Activated T-helper 17 cell treated with anti-CD3 and anti-CD28 coated beads, Interleukin-2, amount 50 U/mL, for 72 hours (primary cell): ENCODE results near the gene CEP97. TPM values are rescaled to one million over a fixed set of nuclear protein-coding genes. Genes with fewer than 3 reads are reported as not detected.
A peak's percentile ranks its signal among the peaks of the same experiment; 100 is the strongest.
"Not testable (repeated sequence)": the region's sequence is repeated elsewhere in the genome, so short reads cannot be mapped to it uniquely, and the experiment has no call there.

ENCODE experiments used
- ATAC-seq: fragments of 150-1000 bp; cut with Tn5 transposase; replicated peaks from 2 replicates; pipeline ENCODE4 v1.10.0; 2021; ENCODE audit warnings: mild to moderate bottlenecking, moderate library complexity
- H3K27ac Mint-ChIP-seq: one replicate; pipeline ENCODE4 v1.8.0; 2022; ENCODE audit warnings: mixed read lengths
- H3K27me3 Mint-ChIP-seq: one replicate; pipeline ENCODE4 v1.8.0; 2022; ENCODE audit warnings: mixed read lengths
- H3K36me3 Mint-ChIP-seq: one replicate; pipeline ENCODE4 v1.8.0; 2022; ENCODE audit warnings: low read depth, mild to moderate bottlenecking, mixed read lengths
- H3K4me1 Mint-ChIP-seq: one replicate; pipeline ENCODE4 v1.8.0; 2022; ENCODE audit warnings: mixed read lengths
- H3K4me3 Mint-ChIP-seq: one replicate; pipeline ENCODE4 v1.8.0; 2022; ENCODE audit warnings: mild to moderate bottlenecking, mixed read lengths
- H3K9me3 Mint-ChIP-seq: one replicate; pipeline ENCODE4 v1.8.0; 2022; ENCODE audit warnings: mixed read lengths
- total RNA-seq, 2 donors: library from RNA; stranded (reverse); gene quantifications; one replicate each; pipeline ENCODE4 v1.2.3, GENCODE V29; 2022

CEP97 gene
- total RNA-seq, 2 donors from 2014 or later: 16.9 to 19.0 TPM

- H3K9me3 Mint-ChIP-seq, ATAC-seq, H3K27ac Mint-ChIP-seq, H3K27me3 Mint-ChIP-seq, H3K4me3 Mint-ChIP-seq, H3K36me3 Mint-ChIP-seq: not testable (repeated sequence)
- H3K4me1 Mint-ChIP-seq: peaks cover 17% of the 10 kb centered on the region
These were observed 32.4 kb upstream of the CEP97 start for GRCh38 chr3:101691685-101692671.

GRCh38 chr3:101693540-101693939 is 30.9 kb upstream of the CEP97 start:
- H3K4me3 Mint-ChIP-seq: not testable (repeated sequence)

GRCh38 chr3:101694836-101695235 is 29.6 kb upstream of the CEP97 start:
- not testable (repeated sequence) for H3K27me3 Mint-ChIP-seq, H3K9me3 Mint-ChIP-seq, H3K27ac Mint-ChIP-seq, ATAC-seq, H3K4me1 Mint-ChIP-seq, H3K36me3 Mint-ChIP-seq, H3K4me3 Mint-ChIP-seq

More at GRCh38 chr3:101693540-101693939, 30.9 kb upstream of the CEP97 start:
- peak; percentile 85 for ATAC-seq
- not testable (repeated sequence) for H3K27ac Mint-ChIP-seq, H3K27me3 Mint-ChIP-seq, H3K9me3 Mint-ChIP-seq, H3K36me3 Mint-ChIP-seq
- H3K4me1 Mint-ChIP-seq: peaks cover 13% of the 10 kb centered on the region

GRCh38 chr3:101695779-101696372 is 28.5 kb upstream of the CEP97 start:
- no peak overlapping the region for H3K27ac Mint-ChIP-seq
- H3K9me3 Mint-ChIP-seq: no peaks in the 10 kb centered on the region
- H3K27me3 Mint-ChIP-seq: no peaks in the 10 kb centered on the region
- ATAC-seq: no peak
- peaks cover 3% of the 10 kb centered on the region for H3K4me1 Mint-ChIP-seq
- no peak overlapping the region for H3K4me3 Mint-ChIP-seq
- no peaks in the 10 kb centered on the region for H3K36me3 Mint-ChIP-seq

- no peaks in the 10 kb centered on the region for H3K4me1 Mint-ChIP-seq
- H3K9me3 Mint-ChIP-seq: no peaks in the 10 kb centered on the region
- ATAC-seq: no peak
- no peaks in the 10 kb centered on the region for H3K36me3 Mint-ChIP-seq
- H3K27ac Mint-ChIP-seq: no peak overlapping the region
- no peaks in the 10 kb centered on the region for H3K27me3 Mint-ChIP-seq
- no peak overlapping the region for H3K4me3 Mint-ChIP-seq
These were observed 22.4 kb upstream of the CEP97 start for GRCh38 chr3:101701696-101702634.

- no peak overlapping the region for H3K4me3 Mint-ChIP-seq
- ATAC-seq: no peak
- no peaks in the 10 kb centered on the region for H3K4me1 Mint-ChIP-seq
- H3K27ac Mint-ChIP-seq: no peak overlapping the region
- no peaks in the 10 kb centered on the region for H3K36me3 Mint-ChIP-seq
- H3K9me3 Mint-ChIP-seq: no peaks in the 10 kb centered on the region
- H3K27me3 Mint-ChIP-seq: no peaks in the 10 kb centered on the region
These were observed 21.7 kb upstream of the CEP97 start for GRCh38 chr3:101702726-101703125.

GRCh38 chr3:101703169-101703568 is 21.2 kb upstream of the CEP97 start:
- Mint-ChIP-seq H3K4me3 (no peak overlapping the region), H3K27me3 (no peaks in the 10 kb centered on the region), H3K4me1 (no peaks in the 10 kb centered on the region), H3K9me3 (no peaks in the 10 kb centered on the region), H3K27ac (no peak overlapping the region), H3K36me3 (no peaks in the 10 kb centered on the region)
- ATAC-seq: no peak

- not testable (repeated sequence) for H3K4me1 Mint-ChIP-seq, H3K27me3 Mint-ChIP-seq, H3K4me3 Mint-ChIP-seq, H3K27ac Mint-ChIP-seq, ATAC-seq, H3K9me3 Mint-ChIP-seq, H3K36me3 Mint-ChIP-seq
These were observed 19.8 kb upstream of the CEP97 start for GRCh38 chr3:101704639-101705038.

DNA sequence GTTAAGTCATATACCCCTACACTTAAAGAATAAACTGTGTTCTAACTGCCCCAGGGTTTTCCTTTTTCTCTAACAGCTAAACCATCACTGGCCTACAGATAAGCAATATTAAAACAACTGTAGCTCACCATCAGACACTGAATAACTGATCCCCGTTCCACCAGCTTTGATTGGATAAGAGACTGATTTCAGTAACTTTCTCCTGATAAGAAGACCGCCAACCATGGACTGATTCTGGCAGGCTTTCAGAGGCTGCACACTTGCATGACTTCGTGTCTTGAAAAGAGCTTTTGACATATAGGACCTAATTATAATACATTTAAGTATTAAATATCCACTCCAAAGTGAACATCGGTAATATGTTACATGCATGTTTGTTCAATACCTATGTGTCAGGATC is 15.3 kb upstream of the CEP97 start:
- H3K36me3 Mint-ChIP-seq: no peaks in the 10 kb centered on the region
- no peak overlapping the region for H3K27ac Mint-ChIP-seq
- no peaks in the 10 kb centered on the region for H3K9me3 Mint-ChIP-seq
- H3K4me3 Mint-ChIP-seq: no peak overlapping the region
- no peak for ATAC-seq
- no peaks in the 10 kb centered on the region for H3K27me3 Mint-ChIP-seq
- H3K4me1 Mint-ChIP-seq: no peaks in the 10 kb centered on the region

DNA sequence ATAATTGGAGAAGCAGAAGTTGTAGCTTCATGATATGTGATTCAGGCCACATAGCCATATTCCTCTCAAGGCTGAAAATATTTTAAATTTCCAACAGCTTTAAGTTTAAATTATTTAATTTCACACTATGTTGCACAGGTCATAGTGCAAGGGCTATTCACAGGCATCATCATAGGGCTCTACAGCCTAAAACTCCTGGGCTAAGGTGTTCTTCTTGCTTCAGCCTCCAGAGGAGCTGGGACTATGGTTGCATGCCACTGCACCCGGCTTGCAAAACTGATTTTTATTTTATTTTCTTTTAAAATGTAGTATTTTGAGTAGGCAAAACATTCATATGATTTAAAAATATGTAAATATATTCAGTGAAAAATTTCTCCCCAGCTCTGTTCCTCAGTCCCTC is 6.0 kb upstream of the CEP97 start:
- no peaks in the 10 kb centered on the region for H3K9me3 Mint-ChIP-seq
- no peaks in the 10 kb centered on the region for H3K27me3 Mint-ChIP-seq
- no peaks in the 10 kb centered on the region for H3K36me3 Mint-ChIP-seq
- H3K4me1 Mint-ChIP-seq: peaks cover 19% of the 10 kb centered on the region
- no peak overlapping the region for H3K27ac Mint-ChIP-seq
- no peak for ATAC-seq
- no peak overlapping the region for H3K4me3 Mint-ChIP-seq

DNA sequence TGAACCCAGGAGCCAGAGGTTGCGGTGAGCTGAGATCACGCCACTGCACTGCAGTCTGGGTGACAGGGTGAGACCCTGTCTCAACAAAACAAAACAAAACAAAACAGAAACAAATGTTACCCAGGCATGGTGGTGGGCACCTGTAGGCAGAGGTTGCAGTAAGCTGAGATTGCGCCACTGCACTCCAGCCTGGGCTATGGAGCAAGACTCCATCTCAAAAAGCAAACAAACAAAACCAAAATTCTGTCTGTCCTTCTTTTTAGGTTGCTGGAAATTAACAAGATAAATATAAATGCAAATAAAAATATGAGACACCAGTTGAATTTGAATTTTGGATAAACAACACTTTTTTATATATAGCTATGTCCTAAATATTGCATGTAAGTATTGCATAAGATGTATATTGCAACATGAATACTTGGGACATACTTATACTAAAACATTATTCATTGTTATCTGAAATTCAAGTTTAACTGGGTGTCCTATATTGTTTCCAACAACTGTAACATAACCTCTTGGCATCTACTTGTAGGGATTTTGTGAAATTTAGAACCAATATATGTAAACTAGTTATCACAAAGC is 4.7 kb upstream of the CEP97 start:
- Mint-ChIP-seq H3K27ac (peak overlapping the region; percentile 84), H3K9me3 (no peaks in the 10 kb centered on the region), H3K4me3 (peak overlapping the region; percentile 74), H3K27me3 (no peaks in the 10 kb centered on the region), H3K4me1 (peaks cover 19% of the 10 kb centered on the region), H3K36me3 (peaks cover 6% of the 10 kb centered on the region)
- no peak for ATAC-seq

DNA sequence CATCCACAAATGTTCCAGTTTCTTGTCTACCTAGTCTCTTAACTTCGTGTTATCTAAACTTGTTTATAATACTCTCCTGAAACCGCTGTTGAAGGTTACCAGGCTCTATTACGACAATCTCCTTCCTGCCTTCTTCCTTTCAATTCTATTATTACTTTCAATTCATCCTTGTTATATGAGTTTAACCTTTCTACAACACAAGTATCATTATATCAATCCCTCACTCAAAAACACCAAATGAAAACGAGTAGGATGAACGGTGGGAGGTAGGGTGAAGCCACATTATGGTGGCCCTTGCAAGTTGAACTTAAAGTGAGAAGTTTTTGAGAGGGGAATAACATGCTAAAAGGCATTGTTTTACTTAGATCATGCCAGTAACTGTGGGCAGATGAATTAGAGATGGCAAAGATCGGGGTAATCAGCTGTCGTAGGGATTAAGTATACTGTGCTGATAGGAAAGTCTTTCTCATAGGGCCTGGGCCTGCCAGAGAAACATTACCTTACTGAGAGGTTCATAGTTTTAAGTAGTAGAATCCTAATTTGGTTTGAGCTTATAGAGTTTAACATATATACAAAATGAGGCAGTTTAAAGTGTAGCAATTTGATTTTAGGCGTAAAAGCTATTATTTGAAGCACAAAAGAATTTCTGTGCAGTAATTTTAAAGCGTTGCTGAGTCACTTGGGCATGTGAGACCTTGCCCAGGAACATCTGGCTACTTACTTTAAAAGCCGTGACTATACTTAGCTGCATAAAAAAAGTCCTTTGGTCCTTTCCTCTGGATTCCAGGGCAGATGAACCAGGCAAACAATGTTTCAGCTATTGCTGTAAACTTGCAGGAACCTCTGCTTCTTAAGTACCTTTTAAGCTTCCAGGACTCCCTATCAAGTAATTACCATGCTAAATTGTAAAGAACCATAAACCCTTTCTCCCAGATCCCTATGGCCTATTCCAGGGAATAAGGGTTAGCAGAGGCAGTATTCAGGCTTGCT is 3.3 kb upstream of the CEP97 start:
- peak; percentile 15 for ATAC-seq
- peaks cover 11% of the 10 kb centered on the region for H3K36me3 Mint-ChIP-seq
- H3K9me3 Mint-ChIP-seq: no peaks in the 10 kb centered on the region
- peaks cover 19% of the 10 kb centered on the region for H3K4me1 Mint-ChIP-seq
- H3K27me3 Mint-ChIP-seq: no peaks in the 10 kb centered on the region
- peak overlapping the region; percentile 74 for H3K4me3 Mint-ChIP-seq
- peak overlapping the region; percentile 84 for H3K27ac Mint-ChIP-seq
